GM08714 (cell line): ENCODE results near the gene APOBEC3B.
"Not testable (repeated sequence)": the region's sequence is repeated elsewhere in the genome, so short reads cannot be mapped to it uniquely, and the experiment has no call there.

Experiments used
- H3K4me3 ChIP-seq: fragments of 200-500 bp; sonication (Bioruptor generic); 2 replicates; pipeline ENCODE4 v1.5.1; 2014; ENCODE audit warnings: mild to moderate bottlenecking, low read length, inconsistent platforms
- ZNF274 ChIP-seq: IDR thresholded peaks from 2 replicates; pipeline ENCODE4 v1.6.1; 2012; ENCODE audit warnings: mild to moderate bottlenecking, low read depth, low read length

APOBEC3B gene

DNA sequence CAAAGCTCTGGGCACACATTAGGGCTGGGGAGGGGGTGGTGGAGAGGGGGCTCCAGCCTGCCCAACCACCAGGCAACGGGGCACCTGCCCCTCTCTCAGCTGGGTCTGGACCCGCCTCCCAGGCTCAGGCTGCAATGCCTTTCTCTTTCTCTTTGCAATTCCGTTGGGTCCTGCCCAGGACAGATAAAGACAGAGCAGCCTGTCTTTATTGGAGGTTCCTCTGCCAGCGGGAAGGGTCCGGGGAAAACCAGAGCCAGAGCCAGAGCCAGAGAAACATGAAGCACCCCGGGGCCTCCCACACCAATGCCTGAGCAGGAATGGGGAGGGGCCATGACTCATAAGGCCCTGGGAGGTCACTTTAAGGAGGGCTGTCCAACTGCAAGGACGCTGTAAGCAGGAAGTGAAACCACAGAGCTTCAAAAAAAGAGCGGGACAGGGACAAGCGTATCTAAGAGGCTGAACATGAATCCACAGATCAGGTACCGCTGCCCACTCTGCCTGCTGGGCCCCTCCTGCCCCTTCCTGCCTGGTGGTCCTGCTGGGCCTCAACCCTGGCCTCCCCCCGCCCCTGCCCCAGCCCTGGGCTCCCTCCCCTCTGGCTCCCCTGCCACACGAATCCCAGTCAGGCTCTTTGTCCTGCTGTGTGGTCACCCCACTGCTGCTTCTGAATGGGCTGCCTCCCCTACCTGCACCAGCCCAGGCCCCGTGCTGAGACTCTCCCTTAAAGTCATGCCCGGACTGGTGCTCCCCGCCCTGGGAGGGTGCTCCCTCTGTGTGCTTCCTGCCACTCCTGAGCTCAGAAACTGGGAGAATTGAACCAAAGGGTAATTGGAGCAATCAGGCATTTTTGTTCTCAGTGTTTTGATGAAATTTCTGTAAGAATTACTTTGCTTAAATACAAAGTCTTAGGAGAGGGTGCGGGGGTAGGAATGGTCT lies at the start of gene APOBEC3B:
Gene APOBEC3B (plus strand): TSS at position 356 of the 936 bp plus-strand sequence. CDS start 107 bp downstream, at position 463.
- TF ChIP-seq ZNF274: no peak
- H3K4me3 ChIP-seq: peak within 1 kb of the TSS; percentile 18; the same call in 1 of the 2 replicates

- no peak overlapping the region for H3K4me3 ChIP-seq
- no peak for TF ChIP-seq ZNF274
These were observed 47.1 kb upstream of the APOBEC3B start for GRCh38 chr22:38935023-38935422.

DNA sequence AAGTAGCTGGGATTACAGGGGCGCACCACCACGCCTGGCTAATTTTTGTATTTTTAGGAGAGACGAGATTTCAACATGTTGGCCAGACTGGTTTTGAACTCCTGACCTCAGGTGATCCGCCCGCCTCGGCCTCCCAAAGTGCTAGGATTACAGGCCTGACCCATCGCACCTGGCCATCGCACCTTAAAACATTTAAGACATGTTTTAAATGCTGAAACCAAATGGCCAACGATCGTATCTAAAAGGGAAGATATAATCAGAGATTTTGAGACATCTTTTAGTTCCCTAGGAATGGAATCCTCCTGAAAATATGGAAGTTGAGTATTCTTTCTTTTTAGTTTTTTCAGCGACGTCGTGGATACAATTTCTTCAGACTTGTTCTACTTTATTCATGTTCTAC lies 46.5 kb upstream of the APOBEC3B start:
- H3K4me3 ChIP-seq: no peak overlapping the region
- TF ChIP-seq ZNF274: no peak

DNA sequence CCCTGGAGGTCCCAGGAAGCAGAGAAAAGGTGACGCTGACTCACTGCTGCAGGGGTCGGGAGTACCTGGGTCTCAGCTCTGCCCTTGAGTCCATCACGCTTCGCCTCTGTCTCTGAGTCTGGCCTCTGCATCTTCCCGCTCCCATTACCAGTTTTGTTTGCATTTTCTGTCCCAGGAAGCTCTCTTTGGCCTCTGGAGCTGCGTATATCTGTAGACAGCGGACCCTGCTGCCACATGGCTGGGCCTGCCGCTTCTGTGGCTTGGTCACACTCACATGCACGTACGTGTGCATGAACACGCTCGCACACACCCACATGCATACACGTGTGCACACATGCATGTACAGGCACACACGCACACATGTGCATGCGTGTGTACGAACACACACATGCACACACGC lies 45.6 kb upstream of the APOBEC3B start:
- no peak for TF ChIP-seq ZNF274
- H3K4me3 ChIP-seq: no peak overlapping the region

GRCh38 chr22:38937036-38937435 lies 45.1 kb upstream of the APOBEC3B start:
- no peak overlapping the region for H3K4me3 ChIP-seq
- no peak for TF ChIP-seq ZNF274

GRCh38 chr22:38937541-38937940 lies 44.6 kb upstream of the APOBEC3B start:
- no peak overlapping the region for H3K4me3 ChIP-seq
- TF ChIP-seq ZNF274: no peak

DNA sequence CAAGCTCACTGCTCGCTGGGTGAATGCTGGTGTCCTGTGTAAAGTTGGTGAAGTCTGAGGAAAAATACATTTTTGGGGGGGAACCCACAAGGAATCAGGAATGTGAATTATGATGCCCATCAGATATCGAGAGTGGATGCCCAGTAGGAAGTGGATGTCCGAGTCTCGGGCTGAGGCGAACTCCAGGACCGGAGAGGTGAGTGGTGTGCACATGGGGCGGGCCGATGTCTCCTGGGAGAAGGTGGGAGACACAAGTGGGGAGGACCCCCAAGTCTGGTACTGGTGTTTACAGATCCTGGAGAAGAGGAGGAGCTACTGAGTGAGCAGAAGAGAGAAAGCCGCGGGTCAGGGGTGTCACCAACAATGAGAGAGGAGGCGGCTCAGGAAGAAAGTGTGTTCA lies 43.9 kb upstream of the APOBEC3B start:
- H3K4me3 ChIP-seq: no peak overlapping the region

DNA sequence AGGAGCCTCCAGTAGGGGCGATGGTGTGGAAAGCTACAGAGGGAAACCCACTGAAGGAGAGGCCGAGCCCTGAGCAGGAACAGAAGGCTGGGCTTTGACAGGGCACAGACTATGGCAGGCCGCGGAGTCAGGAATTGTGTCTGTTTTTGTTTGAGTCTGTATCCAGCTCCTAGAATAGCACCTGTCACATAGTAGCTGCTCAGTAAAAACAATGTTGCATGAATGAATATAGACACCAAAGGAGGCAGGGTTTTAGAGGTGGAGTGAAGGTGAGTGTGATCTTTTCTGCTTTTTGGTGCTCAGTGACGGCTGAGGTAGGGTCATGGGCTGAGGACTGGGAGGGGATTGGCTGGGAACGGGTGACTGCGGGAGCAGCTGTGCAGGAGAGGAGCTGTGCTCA lies 43.2 kb upstream of the APOBEC3B start:
- no peak overlapping the region for H3K4me3 ChIP-seq
- no peak for TF ChIP-seq ZNF274

More for the DNA sequence above, 43.9 kb upstream of the APOBEC3B start:
- TF ChIP-seq ZNF274: no peak

GRCh38 chr22:38940811-38941384 lies 41.2 kb upstream of the APOBEC3B start:
- H3K4me3 ChIP-seq: no peak overlapping the region
- TF ChIP-seq ZNF274: no peak

DNA sequence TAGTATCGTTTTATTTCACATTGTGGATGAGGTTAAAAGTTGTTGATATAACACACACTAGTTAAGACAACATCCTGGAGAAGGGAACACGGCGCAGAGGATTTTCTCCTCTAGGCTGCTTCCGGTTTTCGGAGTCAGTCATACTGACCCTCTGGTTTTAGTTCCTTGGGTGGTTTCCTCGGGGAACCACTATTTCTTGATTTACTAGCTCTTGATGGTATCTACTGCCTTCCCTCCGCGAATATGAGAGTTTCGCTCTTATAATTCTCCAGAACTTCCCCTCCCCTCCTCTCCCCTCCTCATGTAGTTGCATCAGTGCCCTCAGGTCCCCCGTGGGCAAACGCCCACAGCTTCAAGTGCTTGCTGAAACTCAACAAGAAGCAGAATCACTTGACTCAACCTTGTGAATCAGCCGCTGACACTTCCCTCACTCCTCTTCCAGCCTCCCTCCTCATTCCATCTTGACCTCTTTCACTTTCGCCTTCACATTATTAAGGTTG lies 40.6 kb upstream of the APOBEC3B start:
- TF ChIP-seq ZNF274: no peak

DNA sequence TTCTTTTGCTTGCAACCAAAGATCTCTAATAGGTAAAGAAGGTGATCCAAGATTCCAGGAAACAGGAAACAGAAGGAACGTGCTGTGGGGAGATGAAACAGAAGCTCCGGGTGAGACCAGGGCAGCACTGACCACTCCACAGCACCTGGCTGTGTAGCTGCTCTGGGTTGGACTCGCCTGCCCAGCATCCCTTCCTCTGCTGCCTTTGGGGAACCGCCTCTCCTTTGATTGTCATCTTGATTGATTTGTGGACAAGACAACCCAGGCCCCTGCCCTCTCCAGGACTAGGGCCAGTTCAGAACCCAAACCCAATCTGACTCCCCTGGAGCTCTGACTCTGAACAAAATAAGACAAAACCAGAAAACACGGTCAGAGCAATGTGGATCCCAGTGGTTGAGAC lies 39.4 kb upstream of the APOBEC3B start:
- TF ChIP-seq ZNF274: no peak
- no peak overlapping the region for H3K4me3 ChIP-seq

More for the DNA sequence above, 40.6 kb upstream of the APOBEC3B start:
- peak overlapping the region; percentile 7; the same call in 1 of the 2 replicates for H3K4me3 ChIP-seq

DNA sequence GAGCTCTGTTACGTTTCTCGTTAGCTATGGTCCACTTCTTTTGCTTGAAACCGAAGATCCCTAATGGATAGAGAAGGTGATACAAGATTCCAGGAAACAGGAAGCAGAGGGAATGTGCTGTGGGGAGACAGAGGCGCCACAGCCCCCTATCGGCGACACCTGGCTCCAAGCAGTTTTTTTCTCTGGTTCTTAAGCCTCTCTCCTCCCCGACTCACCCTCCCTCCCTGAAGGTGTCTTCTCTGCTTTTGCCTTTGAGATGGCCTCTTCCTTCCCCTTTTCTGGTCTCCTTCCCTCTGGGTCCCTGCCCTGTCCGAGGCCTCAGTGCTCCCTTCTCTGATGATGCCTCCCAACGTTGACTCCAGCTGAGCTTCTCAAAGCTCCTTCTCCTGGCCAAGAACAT lies 38.9 kb upstream of the APOBEC3B start:
- no peak overlapping the region for H3K4me3 ChIP-seq

DNA sequence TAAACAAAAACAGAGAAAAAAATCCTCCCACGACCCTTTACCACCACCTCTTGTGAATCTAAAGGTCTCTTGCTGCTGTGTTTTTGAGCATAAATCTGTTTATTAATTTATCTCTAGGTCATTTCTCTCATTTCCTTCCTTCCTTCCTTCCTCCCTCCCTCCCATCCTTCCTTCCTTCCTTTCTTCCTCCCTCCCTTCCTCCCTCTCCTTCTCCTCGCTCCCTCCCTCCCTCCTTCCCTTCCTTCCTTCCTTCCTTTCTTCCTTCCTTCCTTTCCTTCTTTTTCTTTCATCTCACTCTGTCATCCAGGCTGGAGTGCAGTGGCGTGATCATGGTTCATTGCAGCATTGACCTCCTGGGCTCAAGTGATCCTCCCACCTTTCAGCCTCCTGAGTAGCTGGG lies 38.3 kb upstream of the APOBEC3B start:
- no peak overlapping the region for H3K4me3 ChIP-seq
- no peak for TF ChIP-seq ZNF274

More for the DNA sequence above, 38.9 kb upstream of the APOBEC3B start:
- TF ChIP-seq ZNF274: no peak

DNA sequence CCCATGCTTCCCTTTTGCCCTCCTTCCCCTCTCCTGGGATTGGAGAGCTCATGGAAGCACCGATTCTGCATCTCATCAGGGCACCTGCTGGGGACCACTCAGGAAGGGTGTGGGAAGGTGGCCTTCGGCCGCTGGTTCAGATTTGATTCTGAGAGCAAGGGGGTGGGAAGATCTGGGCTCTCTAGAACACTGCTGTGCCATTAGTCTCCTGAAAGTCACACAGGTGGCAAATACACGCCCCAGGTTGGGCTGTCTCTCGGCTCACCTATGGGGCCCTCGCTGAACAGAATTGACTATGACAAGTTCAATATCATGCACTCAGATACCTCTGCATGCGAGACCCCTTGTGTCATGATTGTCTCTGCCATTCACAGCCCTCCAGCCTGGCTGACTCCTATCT lies 37.5 kb upstream of the APOBEC3B start:
- TF ChIP-seq ZNF274: no peak
- H3K4me3 ChIP-seq: no peak overlapping the region

GRCh38 chr22:38945706-38946338 lies 36.3 kb upstream of the APOBEC3B start:
- H3K4me3 ChIP-seq: not testable (repeated sequence)
